GM12875 (cell line): ENCODE results near the gene EXOSC1.
"Not testable (repeated sequence)": the region's sequence is repeated elsewhere in the genome, so short reads cannot be mapped to it uniquely, and the experiment has no call there.

Experiments
- H3K4me3 ChIP-seq: one replicate; pipeline ENCODE4 v1.5.1; 2011; ENCODE audit warnings: low read depth, low read length, control low read depth
- CTCF ChIP-seq: IDR thresholded peaks from 2 replicates; pipeline ENCODE4 v1.5.1; 2011; ENCODE audit warnings: low read depth, mild to moderate bottlenecking, control low read depth, inconsistent platforms, low read length, moderate library complexity, borderline replicate concordance; ENCODE audit not compliant: insufficient read depth

Gene EXOSC1

GRCh38 chr10:97483506-97483905 lies 37.7 kb upstream of the EXOSC1 start:
- TF ChIP-seq CTCF = no peak
- H3K4me3 ChIP-seq = no peak overlapping the region

GRCh38 chr10:97482381-97482780 lies 36.6 kb upstream of the EXOSC1 start:
- no peak for TF ChIP-seq CTCF
- H3K4me3 ChIP-seq = no peak overlapping the region

- TF ChIP-seq CTCF = no peak
- H3K4me3 ChIP-seq = no peak overlapping the region
Measured at GRCh38 chr10:97481071-97481470, 35.3 kb upstream of the EXOSC1 start.

- no peak overlapping the region for H3K4me3 ChIP-seq
- TF ChIP-seq CTCF = no peak
Measured at GRCh38 chr10:97479939-97480338, 34.1 kb upstream of the EXOSC1 start.

- H3K4me3 ChIP-seq = not testable (repeated sequence)
Measured at GRCh38 chr10:97479410-97479809, 33.6 kb upstream of the EXOSC1 start.

GRCh38 chr10:97475936-97476594 lies 30.3 kb upstream of the EXOSC1 start:
- TF ChIP-seq CTCF = no peak
- no peak overlapping the region for H3K4me3 ChIP-seq

- no peak for TF ChIP-seq CTCF
- no peak overlapping the region for H3K4me3 ChIP-seq
Measured at GRCh38 chr10:97474918-97475317, 29.1 kb upstream of the EXOSC1 start.

GRCh38 chr10:97468781-97469180 lies 23.0 kb upstream of the EXOSC1 start:
- not testable (repeated sequence) for H3K4me3 ChIP-seq
